K562 (cell line): ENCODE data around the gene PPIL4. TPM values are rescaled to one million over a fixed set of nuclear protein-coding genes. Genes with fewer than 3 reads are reported as not detected.

Experiments
- CHD1 ChIP-seq: fragments of 200-600 bp; sonication (generic); IDR thresholded peaks from one replicate; pipeline ENCODE4 v1.6.1; 2012; ENCODE audit warnings: mild to moderate bottlenecking, moderate library complexity, low read length, inconsistent platforms
- CSDE1 ChIP-seq, 2 experiments: fragments of 450-650 bp; IDR thresholded peaks; 2 replicates each; pipeline ENCODE4 v1.6.1; 2016; ENCODE audit warnings: mild to moderate bottlenecking in 1 of 2
- DDX20 ChIP-seq: fragments of 450-650 bp; IDR thresholded peaks from 2 replicates; pipeline ENCODE4 v1.6.1; 2016; ENCODE audit warnings: missing genetic modification characterization, low read depth, mild to moderate bottlenecking, missing compliant biosample characterization, moderate library complexity
- DIDO1 ChIP-seq: fragments of 450-650 bp; IDR thresholded peaks from 2 replicates; pipeline ENCODE4 v1.6.1; 2016; ENCODE audit warnings: low read depth, missing biosample characterization, missing genetic modification characterization
- FOXP1 ChIP-seq: sonication (generic); formaldehyde crosslinking; IDR thresholded peaks from 2 replicates; pipeline ENCODE4 v1.8.0; 2022; ENCODE audit warnings: mild to moderate bottlenecking, missing genetic modification reagents
- FUS ChIP-seq: fragments of 200-400 bp; formaldehyde crosslinking; optimal IDR thresholded peaks from 2 replicates; pipeline ENCODE3; 2017; ENCODE audit warnings: low read depth, low read length
- GTF2F1 ChIP-seq: IDR thresholded peaks from 2 replicates; pipeline ENCODE4 v1.6.1; 2011; ENCODE audit warnings: low read depth, low read length, improper control_type of control experiment
- KLF1 ChIP-seq: fragments of 450-650 bp; IDR thresholded peaks from 2 replicates; pipeline ENCODE4 v1.6.1; 2016; ENCODE audit warnings: missing genetic modification characterization, missing compliant biosample characterization
- MCM2 ChIP-seq: fragments of 450-650 bp; IDR thresholded peaks from 2 replicates; pipeline ENCODE4 v1.6.1; 2017; ENCODE audit warnings: low read depth, mild to moderate bottlenecking
- NONO ChIP-seq, 2 experiments: fragments of 200-400 bp in 1 of 2; fragments of 450-650 bp in 1 of 2; formaldehyde crosslinking in 1 of 2; IDR thresholded peaks; 2 replicates each; pipeline ENCODE4 v1.6.1; 2017; ENCODE audit warnings: low read depth in 2 of 2, mild to moderate bottlenecking in 2 of 2, moderate library complexity in 2 of 2, low read length in 1 of 2
- POLR2H ChIP-seq: IDR thresholded peaks from 2 replicates; pipeline ENCODE4 v1.6.1; 2016; ENCODE audit warnings: missing genetic modification characterization, low read depth, mild to moderate bottlenecking, control low read depth, missing compliant biosample characterization, moderate library complexity
- SMARCA4 ChIP-seq: fragments of 450-650 bp; IDR thresholded peaks from 2 replicates; pipeline ENCODE4 v1.6.1; 2016
- SMARCA5 ChIP-seq: fragments of 450-650 bp; IDR thresholded peaks from 2 replicates; pipeline ENCODE4 v1.6.1; 2016
- TAF15 ChIP-seq: fragments of 200-400 bp; formaldehyde crosslinking; IDR thresholded peaks from 2 replicates; pipeline ENCODE4 v1.6.1; 2017; ENCODE audit warnings: mild to moderate bottlenecking, low read depth, low read length, moderate library complexity
- TFAM ChIP-seq: fragments of 250-450 bp; sonication (Bioruptor Pico); conservative IDR thresholded peaks from 2 replicates; pipeline ENCODE4 v1.5.0; 2021; ENCODE audit warnings: mild to moderate bottlenecking, moderate library complexity
- ZBTB17 ChIP-seq: fragments of 450-650 bp; formaldehyde crosslinking; IDR thresholded peaks from 2 replicates; pipeline ENCODE4 v1.4.0; 2020; ENCODE audit warnings: mild to moderate bottlenecking
- ZBTB7A ChIP-seq: IDR thresholded peaks from 2 replicates; pipeline ENCODE4 v1.6.1; 2011; ENCODE audit warnings: low read depth, mild to moderate bottlenecking, low read length, moderate library complexity, borderline replicate concordance; ENCODE audit not compliant: control insufficient read depth
- ZNF133 ChIP-seq: fragments of 250-450 bp; sonication (Bioruptor Pico); IDR thresholded peaks from 2 replicates; pipeline ENCODE4 v1.4.0; 2020; ENCODE audit warnings: mild to moderate bottlenecking
- ZNF431 ChIP-seq: sonication (generic); formaldehyde crosslinking; IDR thresholded peaks from 2 replicates; pipeline ENCODE4 v1.8.0; 2022; ENCODE audit warnings: mild to moderate bottlenecking, missing genetic modification reagents
- ZNF79 ChIP-seq: fragments of 250-450 bp; sonication (Bioruptor Pico); IDR thresholded peaks from 2 replicates; pipeline ENCODE4 v1.4.0; 2020; ENCODE audit warnings: low read depth, mild to moderate bottlenecking, moderate library complexity
- polyA plus RNA-seq, 8 experiments: library from polyadenylated mRNA; depleted of rRNA in 4 of 8; stranded (reverse) in 5 of 8; unstranded in 3 of 8; fragments of >200 nt; fragmentation: Nextera tagmentation in 2 of 8; fragmentation: Illumina TruSeq in 1 of 8; extraction: Ambion mirVana in 2 of 8; extraction: Trizol in 1 of 8; gene quantifications; 2 replicates each; pipeline versions ENCODE4 v1.2.1 to v1.2.3, GENCODE V29; 2011 to 2014; ENCODE audit warnings: inconsistent platforms in 1 of 8, missing spikeins in 1 of 8
- total RNA-seq, 7 experiments: library from RNA; depleted of rRNA in 6 of 7; stranded (reverse); fragments of >200 nt in 6 of 7; fragmentation: Illumina TruSeq in 2 of 7; extraction: Trizol in 2 of 7; gene quantifications; 2 replicates each; pipeline versions ENCODE4 v1.2.1 to v1.2.3, GENCODE V29; 2011 to 2021; ENCODE audit warnings: low replicate concordance in 1 of 7
- TF ChIP-seq, protein P1 (sequence below): fragments of 450-650 bp; formaldehyde crosslinking; IDR thresholded peaks from 2 replicates; pipeline ENCODE4 v1.4.0; 2020; ENCODE audit warnings: mild to moderate bottlenecking, moderate library complexity
- TF ChIP-seq, protein P2 (sequence below), 2 experiments: IDR thresholded peaks; 2 replicates each; pipeline ENCODE4 v1.6.1; 2012; ENCODE audit warnings: improper control_type of control experiment in 2 of 2, low read depth in 2 of 2, low read length in 2 of 2, borderline replicate concordance in 1 of 2
- TF ChIP-seq, protein P3 (sequence below): fragments of 450-650 bp; IDR thresholded peaks from one replicate; pipeline ENCODE4 v1.6.1; 2018; ENCODE audit warnings: mild to moderate bottlenecking, moderate library complexity; ENCODE audit not compliant: partially characterized antibody

The PPIL4 gene
- total and polyA plus RNA-seq, 9 of the 15 experiments (the other 6 are each of a cell fraction or from before 2014, with no cell fraction given): 14.5 to 55.2 (median 45.9) TPM

DNA sequence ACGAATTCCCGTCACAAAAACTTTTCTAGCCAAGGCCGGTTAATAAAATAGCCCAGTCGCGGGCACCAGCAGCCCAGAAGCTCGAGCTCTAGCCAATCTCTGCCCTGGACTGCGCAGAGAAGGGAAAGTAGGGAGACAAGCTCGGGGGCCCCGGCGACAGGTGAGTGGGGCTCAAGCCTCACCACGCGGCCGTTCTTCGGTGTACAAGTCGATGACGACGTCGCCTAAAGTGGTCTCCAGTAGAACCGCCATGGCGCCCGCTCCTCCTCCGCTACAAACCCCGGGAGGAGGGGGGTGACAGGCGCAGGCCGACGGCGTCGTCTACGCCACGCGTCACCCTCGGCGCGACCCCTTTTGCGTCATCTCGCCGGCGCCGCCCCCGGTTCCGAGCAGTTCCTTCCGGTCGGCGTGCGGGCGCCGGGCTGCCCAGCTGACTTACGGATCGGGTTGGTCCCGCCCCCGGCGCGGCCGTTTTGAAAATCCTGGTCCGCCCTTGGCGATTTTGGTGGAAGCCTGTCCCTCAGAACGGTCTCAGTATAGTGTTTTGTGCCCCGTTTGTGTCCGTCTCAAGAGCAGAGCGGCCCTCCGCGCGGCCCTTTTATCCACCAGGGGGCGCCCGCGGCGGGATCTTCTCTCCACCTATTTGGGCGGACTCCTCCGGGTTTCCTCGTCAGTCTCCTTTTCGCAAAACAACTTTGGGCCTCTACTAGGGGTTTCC is at the start of gene PPIL4 (continued):
- TF ChIP-seq KLF1 (tag): peak; percentile 94
- TF ChIP-seq ZNF79 (CRISPR knock-in tag): no peak
- peak; percentile 72 for TF ChIP-seq ZBTB17 (CRISPR knock-in tag)
- TF ChIP-seq CHD1: no peak
- TF ChIP-seq SMARCA4: no peak
- peak; percentile 61; the same call in 1 of the 2 replicates for TF ChIP-seq ZBTB7A
- TF ChIP-seq TFAM: no peak
- 0 out of 2 replicates have a peak, but pooled peaks have one; percentile 16 for TF ChIP-seq ZNF431 (CRISPR knock-in tag)
- peak in 1 of 2 experiments; percentile 97; a peak in 2 of 4 replicates for TF ChIP-seq CSDE1 (IDR thresholded peaks at IDR 0.05)
- TF ChIP-seq DIDO1 (tag): peak; percentile 94
- TF ChIP-seq, protein P1, sequence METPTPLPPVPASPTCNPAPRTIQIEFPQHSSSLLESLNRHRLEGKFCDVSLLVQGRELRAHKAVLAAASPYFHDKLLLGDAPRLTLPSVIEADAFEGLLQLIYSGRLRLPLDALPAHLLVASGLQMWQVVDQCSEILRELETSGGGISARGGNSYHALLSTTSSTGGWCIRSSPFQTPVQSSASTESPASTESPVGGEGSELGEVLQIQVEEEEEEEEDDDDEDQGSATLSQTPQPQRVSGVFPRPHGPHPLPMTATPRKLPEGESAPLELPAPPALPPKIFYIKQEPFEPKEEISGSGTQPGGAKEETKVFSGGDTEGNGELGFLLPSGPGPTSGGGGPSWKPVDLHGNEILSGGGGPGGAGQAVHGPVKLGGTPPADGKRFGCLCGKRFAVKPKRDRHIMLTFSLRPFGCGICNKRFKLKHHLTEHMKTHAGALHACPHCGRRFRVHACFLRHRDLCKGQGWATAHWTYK (CRISPR knock-in tag): no peak
- TF ChIP-seq DDX20: no peak
- TF ChIP-seq MCM2: no peak
- TF ChIP-seq, protein P2, sequence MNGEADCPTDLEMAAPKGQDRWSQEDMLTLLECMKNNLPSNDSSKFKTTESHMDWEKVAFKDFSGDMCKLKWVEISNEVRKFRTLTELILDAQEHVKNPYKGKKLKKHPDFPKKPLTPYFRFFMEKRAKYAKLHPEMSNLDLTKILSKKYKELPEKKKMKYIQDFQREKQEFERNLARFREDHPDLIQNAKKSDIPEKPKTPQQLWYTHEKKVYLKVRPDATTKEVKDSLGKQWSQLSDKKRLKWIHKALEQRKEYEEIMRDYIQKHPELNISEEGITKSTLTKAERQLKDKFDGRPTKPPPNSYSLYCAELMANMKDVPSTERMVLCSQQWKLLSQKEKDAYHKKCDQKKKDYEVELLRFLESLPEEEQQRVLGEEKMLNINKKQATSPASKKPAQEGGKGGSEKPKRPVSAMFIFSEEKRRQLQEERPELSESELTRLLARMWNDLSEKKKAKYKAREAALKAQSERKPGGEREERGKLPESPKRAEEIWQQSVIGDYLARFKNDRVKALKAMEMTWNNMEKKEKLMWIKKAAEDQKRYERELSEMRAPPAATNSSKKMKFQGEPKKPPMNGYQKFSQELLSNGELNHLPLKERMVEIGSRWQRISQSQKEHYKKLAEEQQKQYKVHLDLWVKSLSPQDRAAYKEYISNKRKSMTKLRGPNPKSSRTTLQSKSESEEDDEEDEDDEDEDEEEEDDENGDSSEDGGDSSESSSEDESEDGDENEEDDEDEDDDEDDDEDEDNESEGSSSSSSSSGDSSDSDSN (IDR thresholded peaks at IDR 0.05; ENCODE audit: borderline replicate concordance in 1 of 2, low read depth in 2 of 2, low read length in 2 of 2): 0 out of 4 replicates have a peak, but pooled peaks of 1 of the 2 experiments have one; percentile 23
- no peak for TF ChIP-seq SMARCA5
- TF ChIP-seq POLR2H: peak; percentile 79
- TF ChIP-seq NONO (IDR thresholded peaks at IDR 0.05; ENCODE audit: low read depth in 2 of 2, low read length in 1 of 2): peak in 1 of 2 experiments; percentile 66; a peak in 1 of 4 replicates
- no peak for TF ChIP-seq ZNF133
- TF ChIP-seq TAF15: no peak
- peak; percentile 46 for TF ChIP-seq FUS
- no peak; the same call in 1 of the 2 replicates for TF ChIP-seq GTF2F1
- TF ChIP-seq, protein P3, sequence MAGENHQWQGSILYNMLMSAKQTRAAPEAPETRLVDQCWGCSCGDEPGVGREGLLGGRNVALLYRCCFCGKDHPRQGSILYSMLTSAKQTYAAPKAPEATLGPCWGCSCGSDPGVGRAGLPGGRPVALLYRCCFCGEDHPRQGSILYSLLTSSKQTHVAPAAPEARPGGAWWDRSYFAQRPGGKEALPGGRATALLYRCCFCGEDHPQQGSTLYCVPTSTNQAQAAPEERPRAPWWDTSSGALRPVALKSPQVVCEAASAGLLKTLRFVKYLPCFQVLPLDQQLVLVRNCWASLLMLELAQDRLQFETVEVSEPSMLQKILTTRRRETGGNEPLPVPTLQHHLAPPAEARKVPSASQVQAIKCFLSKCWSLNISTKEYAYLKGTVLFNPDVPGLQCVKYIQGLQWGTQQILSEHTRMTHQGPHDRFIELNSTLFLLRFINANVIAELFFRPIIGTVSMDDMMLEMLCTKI: no peak
- TF ChIP-seq FOXP1 (CRISPR knock-in tag): 0 out of 2 replicates have a peak, but pooled peaks have one; percentile 90
